ENCODE measurements around the gene LDB3.

LDB3 gene

GRCh38 chr10:86758189-86759072 lies 90.1 kb downstream of the LDB3 start:
- peaks cover 24% of the 10 kb centered on the region for H3K4me1 ChIP-seq
- peak overlapping the region; percentile 80 for H3K4me3 ChIP-seq
- no peaks in the 10 kb centered on the region for H3K9me3 ChIP-seq
- H3K36me3 ChIP-seq (replicated peaks), result no peaks in the 10 kb centered on the region
- in situ Hi-C loops (cut with MboI; ENCODE audit: low sequenced_read_pairs), result no loop called here
- DNase-seq (ENCODE audit: low spot score in 2 of 2), result peak; percentile 31 to 63
- no peaks in the 10 kb centered on the region for H3K27me3 ChIP-seq (ENCODE audit: low read depth)

- no peaks in the 10 kb centered on the region for H3K9me3 ChIP-seq
- no peaks in the 10 kb centered on the region for H3K36me3 ChIP-seq (replicated peaks)
- peak in 1 of 2 experiments; percentile 36 for DNase-seq (ENCODE audit: low spot score in 2 of 2)
- in situ Hi-C loops (cut with MboI; ENCODE audit: low sequenced_read_pairs), result no loop called here
- peak overlapping the region; percentile 80 for H3K4me3 ChIP-seq
- H3K4me1 ChIP-seq, result peaks cover 17% of the 10 kb centered on the region
- H3K27me3 ChIP-seq (ENCODE audit: low read depth), result no peaks in the 10 kb centered on the region
Measured at GRCh38 chr10:86759073-86759672, 90.9 kb downstream of the LDB3 start.

- Histone ChIP-seq H3K4me3 (no peak overlapping the region), H3K36me3 (replicated peaks) (no peaks in the 10 kb centered on the region), H3K27me3 (ENCODE audit: low read depth) (no peaks in the 10 kb centered on the region), H3K9me3 (no peaks in the 10 kb centered on the region), H3K4me1 (peaks cover 23% of the 10 kb centered on the region)
- DNase-seq (ENCODE audit: low spot score in 2 of 2), result no peak
- in situ Hi-C loops (cut with MboI; ENCODE audit: low sequenced_read_pairs), result no loop called here
Measured at GRCh38 chr10:86763404-86763803, 95.1 kb downstream of the LDB3 start.

- Histone ChIP-seq H3K9me3 (no peaks in the 10 kb centered on the region), H3K36me3 (replicated peaks) (no peaks in the 10 kb centered on the region), H3K27me3 (ENCODE audit: low read depth) (no peaks in the 10 kb centered on the region), H3K4me1 (peaks cover 33% of the 10 kb centered on the region), H3K4me3 (no peak overlapping the region)
- no peak for DNase-seq (ENCODE audit: low spot score in 2 of 2)
- in situ Hi-C loops (cut with MboI; ENCODE audit: low sequenced_read_pairs), result no loop called here
Measured at GRCh38 chr10:86765548-86765947, 97.2 kb downstream of the LDB3 start.

GRCh38 chr10:86768412-86769062 lies 100.2 kb downstream of the LDB3 start:
- Histone ChIP-seq H3K4me1 (peaks cover 41% of the 10 kb centered on the region), H3K36me3 (replicated peaks) (no peaks in the 10 kb centered on the region), H3K27me3 (ENCODE audit: low read depth) (no peaks in the 10 kb centered on the region), H3K9me3 (no peaks in the 10 kb centered on the region), H3K4me3 (no peak overlapping the region)
- in situ Hi-C loops (cut with MboI; ENCODE audit: low sequenced_read_pairs), result no loop called here
- DNase-seq (ENCODE audit: low spot score in 2 of 2), result peak in 1 of 2 experiments; percentile 93

GRCh38 chr10:86769991-86770390 lies 101.7 kb downstream of the LDB3 start:
- Histone ChIP-seq H3K27me3 (ENCODE audit: low read depth) (no peaks in the 10 kb centered on the region), H3K4me3 (no peak overlapping the region), H3K9me3 (no peaks in the 10 kb centered on the region), H3K36me3 (replicated peaks) (no peaks in the 10 kb centered on the region), H3K4me1 (peaks cover 43% of the 10 kb centered on the region)
- in situ Hi-C loops (cut with MboI; ENCODE audit: low sequenced_read_pairs), result no loop called here
- no peak for DNase-seq (ENCODE audit: low spot score in 2 of 2)

DNA sequence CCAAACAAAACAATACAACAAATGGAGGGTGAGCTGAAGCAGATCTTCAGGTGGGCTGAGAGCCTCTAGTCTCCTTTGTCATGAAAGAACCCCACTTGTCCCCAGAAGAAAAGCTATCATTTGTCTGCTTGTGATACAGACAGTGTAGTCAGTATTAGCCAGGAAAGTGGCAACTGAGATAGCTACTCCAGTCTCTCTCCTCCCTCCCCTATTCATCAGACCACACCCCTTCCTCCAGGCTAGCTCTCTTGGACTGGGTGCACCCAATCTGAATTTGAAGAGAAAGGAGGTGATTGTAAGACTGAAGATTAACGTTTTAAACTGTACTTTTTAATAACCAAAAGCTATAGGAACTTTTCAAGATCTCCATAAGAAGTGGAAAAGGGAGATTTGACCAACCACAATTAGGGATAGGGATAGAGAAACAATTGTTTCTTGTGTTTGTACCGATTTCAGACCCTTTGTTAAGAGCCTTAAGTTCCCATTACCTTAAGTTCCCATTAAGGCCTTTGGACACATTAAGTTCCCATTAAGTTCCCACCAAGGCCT lies 102.2 kb downstream of the LDB3 start:
- Histone ChIP-seq H3K36me3 (replicated peaks) (no peaks in the 10 kb centered on the region), H3K4me3 (no peak overlapping the region), H3K27me3 (ENCODE audit: low read depth) (no peaks in the 10 kb centered on the region), H3K9me3 (no peaks in the 10 kb centered on the region), H3K4me1 (peaks cover 45% of the 10 kb centered on the region)
- peak; percentile 84 to 93 for DNase-seq (ENCODE audit: low spot score in 2 of 2)
- in situ Hi-C loops (cut with MboI; ENCODE audit: low sequenced_read_pairs), result no loop called here

GRCh38 chr10:86773498-86773897 lies 105.2 kb downstream of the LDB3 start:
- H3K4me1 ChIP-seq, result peaks cover 31% of the 10 kb centered on the region
- in situ Hi-C loops (cut with MboI; ENCODE audit: low sequenced_read_pairs), result no loop called here
- no peak overlapping the region for H3K4me3 ChIP-seq
- no peaks in the 10 kb centered on the region for H3K27me3 ChIP-seq (ENCODE audit: low read depth)
- H3K9me3 ChIP-seq, result no peaks in the 10 kb centered on the region
- no peak for DNase-seq (ENCODE audit: low spot score in 2 of 2)
- no peaks in the 10 kb centered on the region for H3K36me3 ChIP-seq (replicated peaks)

GRCh38 chr10:86775056-86775869 lies 107.0 kb downstream of the LDB3 start:
- H3K27me3 ChIP-seq (ENCODE audit: low read depth), result no peaks in the 10 kb centered on the region
- DNase-seq (ENCODE audit: low spot score in 2 of 2), result no peak
- peaks cover 14% of the 10 kb centered on the region for H3K4me1 ChIP-seq
- no peaks in the 10 kb centered on the region for H3K9me3 ChIP-seq
- in situ Hi-C loops (cut with MboI; ENCODE audit: low sequenced_read_pairs), result no loop called here
- no peaks in the 10 kb centered on the region for H3K36me3 ChIP-seq (replicated peaks)
- no peak overlapping the region for H3K4me3 ChIP-seq

GRCh38 chr10:86775870-86776180 lies 107.5 kb downstream of the LDB3 start:
- no peak for DNase-seq (ENCODE audit: low spot score in 2 of 2)
- Histone ChIP-seq H3K4me3 (no peak overlapping the region), H3K4me1 (peaks cover 10% of the 10 kb centered on the region), H3K9me3 (no peaks in the 10 kb centered on the region), H3K27me3 (ENCODE audit: low read depth) (no peaks in the 10 kb centered on the region), H3K36me3 (replicated peaks) (no peaks in the 10 kb centered on the region)
- in situ Hi-C loops (cut with MboI; ENCODE audit: low sequenced_read_pairs), result no loop called here

GRCh38 chr10:86779220-86780017 lies 111.1 kb downstream of the LDB3 start:
- DNase-seq (ENCODE audit: low spot score in 2 of 2), result no peak
- in situ Hi-C loops (cut with MboI; ENCODE audit: low sequenced_read_pairs), result no loop called here
- no peaks in the 10 kb centered on the region for H3K36me3 ChIP-seq (replicated peaks)
- H3K4me3 ChIP-seq, result no peak overlapping the region
- peaks cover 4% of the 10 kb centered on the region for H3K4me1 ChIP-seq
- no peaks in the 10 kb centered on the region for H3K9me3 ChIP-seq
- H3K27me3 ChIP-seq (ENCODE audit: low read depth), result no peaks in the 10 kb centered on the region

DNA sequence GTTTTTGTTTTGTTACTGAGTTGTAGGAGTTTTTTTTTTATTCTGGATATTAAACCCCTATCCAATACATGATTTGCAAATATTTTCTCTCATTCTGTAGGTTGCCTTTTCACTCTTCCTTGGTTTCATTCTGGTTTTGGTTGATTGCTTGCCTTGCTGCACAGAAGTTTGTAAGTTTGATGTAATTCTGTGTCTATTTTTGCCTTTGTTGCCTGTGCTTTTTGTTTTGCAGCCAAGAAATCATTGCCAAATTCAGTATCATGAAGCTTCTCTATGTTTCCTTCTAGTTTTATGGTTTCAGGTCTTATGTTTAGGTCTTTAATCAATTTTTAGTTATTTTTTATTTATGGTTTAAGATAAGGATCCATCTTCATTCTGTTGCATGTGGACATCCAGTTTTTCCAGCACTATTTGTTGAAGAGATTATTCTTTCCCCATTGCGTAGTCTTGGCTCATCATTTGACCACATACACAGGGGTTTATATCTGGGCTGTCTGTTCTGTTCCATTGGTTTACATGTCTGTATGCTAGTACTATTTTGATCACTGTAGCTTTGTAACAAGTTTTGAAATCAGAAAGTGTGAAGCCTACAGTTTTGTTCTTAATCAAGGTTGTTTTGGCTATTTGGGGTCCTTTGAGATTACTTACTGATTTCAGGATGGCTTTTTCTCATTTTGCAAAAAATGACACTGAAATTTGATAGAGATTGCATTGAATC lies 114.5 kb downstream of the LDB3 start:
- no peak overlapping the region for H3K4me3 ChIP-seq
- H3K27me3 ChIP-seq (ENCODE audit: low read depth), result no peaks in the 10 kb centered on the region
- H3K36me3 ChIP-seq (replicated peaks), result no peaks in the 10 kb centered on the region
- peaks cover 13% of the 10 kb centered on the region for H3K4me1 ChIP-seq
- no peaks in the 10 kb centered on the region for H3K9me3 ChIP-seq
- DNase-seq (ENCODE audit: low spot score in 2 of 2), result no peak
- in situ Hi-C loops (cut with MboI; ENCODE audit: low sequenced_read_pairs), result no loop called here

Data from HAP-1 (cell line).